ENCODE results near the gene YPEL1.

YPEL1 gene

GRCh38 chr22:21690401-21690801 is 45.2 kb downstream of the YPEL1 start:
- Histone ChIP-seq H3K9ac (ENCODE audit: low read depth, low read length, poor library complexity, severe bottlenecking) (no peak overlapping the region), H2AFZ (ENCODE audit: low read length) (no peak overlapping the region), H3K4me3 (ENCODE audit: low read length, poor library complexity, severe bottlenecking) (no peak overlapping the region), H3K27me3 (ENCODE audit: insufficient read depth, low read length, poor library complexity, severe bottlenecking) (no peaks in the 10 kb centered on the region), H3F3A (ENCODE audit: low read depth) (no peaks in the 10 kb centered on the region), H4K20me1 (ENCODE audit: insufficient read depth, low read length, poor library complexity, severe bottlenecking) (no peaks in the 10 kb centered on the region), H3K36me3 (ENCODE audit: insufficient read depth, low read length) (peaks cover 42% of the 10 kb centered on the region; the same call in 1 of the 2 replicates), H3K9me2 (replicated peaks; ENCODE audit: low read depth, low read length) (no peaks in the 10 kb centered on the region), H3K4me1 (ENCODE audit: insufficient read depth, low read length, poor library complexity, severe bottlenecking) (no peaks in the 10 kb centered on the region), H3K9me3 (ENCODE audit: insufficient read depth, low read depth, low read length) (no peaks in the 10 kb centered on the region), H3K4me2 (ENCODE audit: low read depth, low read length, poor library complexity, severe bottlenecking) (no peak overlapping the region), H3K79me2 (ENCODE audit: insufficient read depth, low read length) (no peaks in the 10 kb centered on the region)
- TF ChIP-seq EZH2phosphoT487 (IDR thresholded peaks at IDR 0.05; ENCODE audit: borderline replicate concordance), result no peak
- no peak for TF ChIP-seq CTCF (conservative IDR thresholded peaks at IDR 0.05; ENCODE audit: low read length)

- no peaks in the 10 kb centered on the region for H3K9me3 ChIP-seq (ENCODE audit: insufficient read depth, low read depth, low read length)
- no peaks in the 10 kb centered on the region for H3K4me1 ChIP-seq (ENCODE audit: insufficient read depth, low read length, poor library complexity, severe bottlenecking)
- H4K20me1 ChIP-seq (ENCODE audit: insufficient read depth, low read length, poor library complexity, severe bottlenecking), result no peaks in the 10 kb centered on the region
- H3K4me2 ChIP-seq (ENCODE audit: low read depth, low read length, poor library complexity, severe bottlenecking), result no peak overlapping the region
- no peaks in the 10 kb centered on the region for H3K27me3 ChIP-seq (ENCODE audit: insufficient read depth, low read length, poor library complexity, severe bottlenecking)
- no peaks in the 10 kb centered on the region for H3F3A ChIP-seq (ENCODE audit: low read depth)
- H3K36me3 ChIP-seq (ENCODE audit: insufficient read depth, low read length), result peaks cover 27% of the 10 kb centered on the region; the same call in 1 of the 2 replicates
- no peak overlapping the region for H3K9ac ChIP-seq (ENCODE audit: low read depth, low read length, poor library complexity, severe bottlenecking)
- no peak overlapping the region for H2AFZ ChIP-seq (ENCODE audit: low read length)
- no peaks in the 10 kb centered on the region for H3K79me2 ChIP-seq (ENCODE audit: insufficient read depth, low read length)
- no peaks in the 10 kb centered on the region for H3K9me2 ChIP-seq (replicated peaks; ENCODE audit: low read depth, low read length)
- no peak overlapping the region for H3K4me3 ChIP-seq (ENCODE audit: low read length, poor library complexity, severe bottlenecking)
- no peak for TF ChIP-seq EZH2phosphoT487 (IDR thresholded peaks at IDR 0.05; ENCODE audit: borderline replicate concordance)
- TF ChIP-seq CTCF (conservative IDR thresholded peaks at IDR 0.05; ENCODE audit: low read length), result no peak
Observed at GRCh38 chr22:21688706-21689381, 46.8 kb downstream of the YPEL1 start.

- Histone ChIP-seq H3K4me3 (ENCODE audit: low read length, poor library complexity, severe bottlenecking) (no peak overlapping the region), H3K9me2 (replicated peaks; ENCODE audit: low read depth, low read length) (no peaks in the 10 kb centered on the region), H2AFZ (ENCODE audit: low read length) (no peak overlapping the region), H4K20me1 (ENCODE audit: insufficient read depth, low read length, poor library complexity, severe bottlenecking) (no peaks in the 10 kb centered on the region), H3K4me2 (ENCODE audit: low read depth, low read length, poor library complexity, severe bottlenecking) (no peak overlapping the region), H3K36me3 (ENCODE audit: insufficient read depth, low read length) (peaks cover 23% of the 10 kb centered on the region; the same call in 1 of the 2 replicates), H3K9me3 (ENCODE audit: insufficient read depth, low read depth, low read length) (no peaks in the 10 kb centered on the region), H3K4me1 (ENCODE audit: insufficient read depth, low read length, poor library complexity, severe bottlenecking) (no peaks in the 10 kb centered on the region), H3K27me3 (ENCODE audit: insufficient read depth, low read length, poor library complexity, severe bottlenecking) (no peaks in the 10 kb centered on the region), H3K79me2 (ENCODE audit: insufficient read depth, low read length) (no peaks in the 10 kb centered on the region), H3F3A (ENCODE audit: low read depth) (no peaks in the 10 kb centered on the region), H3K9ac (ENCODE audit: low read depth, low read length, poor library complexity, severe bottlenecking) (no peak overlapping the region)
- TF ChIP-seq EZH2phosphoT487 (IDR thresholded peaks at IDR 0.05; ENCODE audit: borderline replicate concordance) (no peak), CTCF (conservative IDR thresholded peaks at IDR 0.05; ENCODE audit: low read length) (no peak)
Observed at GRCh38 chr22:21688341-21688705, 47.3 kb downstream of the YPEL1 start.

Data from Loucy (cell line).